HepG2 (cell line): ENCODE results near the gene STOML2. TPM values are rescaled to one million over a fixed set of nuclear protein-coding genes. Genes with fewer than 3 reads are reported as not detected.

Source experiments
- ATAC-seq: fragments of 200-7000 bp; cut with Tn5 transposase; 3 replicates; pipeline ENCODE4 v1.9.1; 2020; ENCODE audit warnings: mild to moderate bottlenecking, moderate library complexity
- BruUV-seq: library from RNA; stranded (reverse); fragments of 400-500 nt; replicated peaks from 2 replicates; lab custom pipeline; 2021; lab: Mats Ljungman, UMichigan
- CTCF ChIA-PET: fragments of 300-600 bp; formaldehyde crosslinking; extraction: SDS; loops from one replicate; lab custom pipeline; 2021; ENCODE audit warnings: low total read pairs, inconsistent platforms, low intra/inter-chr PET ratio; lab: Yijun Ruan, JAX
- POLR2A ChIA-PET: fragments of 350-600 bp; sonication (Branson Sonifier 250); formaldehyde crosslinking; loops from one replicate; lab custom pipeline; 2020; ENCODE audit warnings: antibody characterized with exemption, inconsistent platforms; lab: Yijun Ruan, JAX
- DNase-seq: peaks from one replicate; pipeline ENCODE4 v3.0.0-alpha.2; 2015; ENCODE audit warnings: low spot score
- FAIRE-seq: peaks from 3 replicates; lab custom pipeline; 2011; peaks lifted over from hg19 to GRCh38; lab: Jason Lieb, UNC
- H2AFZ ChIP-seq: one replicate; pipeline ENCODE4 v1.6.1; 2011; ENCODE audit warnings: low read length, inconsistent platforms
- H3K27ac ChIP-seq: fragments of 300-600 bp; 3 replicates; pipeline ENCODE4 v1.8.0; 2011; ENCODE audit warnings: mixed run types, mild to moderate bottlenecking, mixed read lengths, low read length, inconsistent platforms; ENCODE audit not compliant: insufficient read depth; ENCODE audit errors: extremely low read length
- H3K27me3 ChIP-seq, 2 experiments: fragments of 200-600 bp in 1 of 2; 2 replicates in 1 of 2; 3 replicates in 1 of 2; pipeline versions ENCODE4 v1.6.0 to v1.8.0; 2011; ENCODE audit warnings: low read length in 2 of 2, mild to moderate bottlenecking in 2 of 2, moderate library complexity in 2 of 2, inconsistent platforms in 1 of 2; ENCODE audit not compliant: insufficient read depth in 2 of 2, control insufficient read depth in 1 of 2
- H3K36me3 ChIP-seq, 2 experiments: fragments of 200-600 bp in 1 of 2; replicated peaks in 1 of 2; 2 replicates in 1 of 2; 3 replicates in 1 of 2; pipeline versions ENCODE4 v1.5.1 to v1.8.0; 2011; ENCODE audit warnings: low read length in 2 of 2, inconsistent platforms in 1 of 2; ENCODE audit not compliant: insufficient read depth in 2 of 2, control insufficient read depth in 1 of 2
- H3K4me1 ChIP-seq: 2 replicates; pipeline ENCODE4 v1.5.1; 2012; ENCODE audit warnings: low read length, inconsistent platforms; ENCODE audit not compliant: insufficient read depth
- H3K4me2 ChIP-seq: 2 replicates; pipeline ENCODE4 v1.6.0; 2011; ENCODE audit warnings: low read depth, low read length, inconsistent platforms
- H3K4me3 ChIP-seq, 3 experiments: fragments of 200-600 bp in 1 of 3; sonication (generic), shearing (Covaris generic) in 1 of 3; replicated peaks in 1 of 3; 2 replicates each; pipeline ENCODE4 v1.5.1; 2011 to 2016; ENCODE audit warnings: low read length in 3 of 3, inconsistent platforms in 2 of 3, low read depth in 2 of 3, mild to moderate bottlenecking in 2 of 3, control low read depth in 1 of 3, mixed read lengths in 1 of 3; ENCODE audit not compliant: insufficient read depth in 1 of 3
- H3K79me2 ChIP-seq: one replicate; pipeline ENCODE4 v1.6.1; 2011; ENCODE audit warnings: low read length, inconsistent platforms; ENCODE audit not compliant: insufficient read depth
- H3K9ac ChIP-seq: 2 replicates; pipeline ENCODE4 v1.6.0; 2011; ENCODE audit warnings: mild to moderate bottlenecking, low read depth, low read length, inconsistent platforms; ENCODE audit not compliant: insufficient read depth
- H3K9me3 ChIP-seq: 2 replicates; pipeline ENCODE4 v1.5.1; 2012; ENCODE audit warnings: mild to moderate bottlenecking, low read length
- H4K20me1 ChIP-seq: 2 replicates; pipeline ENCODE4 v1.6.0; 2011; ENCODE audit warnings: inconsistent platforms, mild to moderate bottlenecking, low read length, moderate library complexity; ENCODE audit not compliant: insufficient read depth
- PCBP1 ChIP-seq: fragments of 200-400 bp; formaldehyde crosslinking; IDR thresholded peaks from 2 replicates; pipeline ENCODE4 v1.6.1; 2017; ENCODE audit warnings: mild to moderate bottlenecking, low read depth, low read length, borderline replicate concordance
- POLR2AphosphoS5 ChIP-seq: IDR thresholded peaks from 2 replicates; pipeline ENCODE4 v1.6.1; 2012; ENCODE audit warnings: low read depth, low read length
- RBM22 ChIP-seq: fragments of 200-400 bp; formaldehyde crosslinking; optimal IDR thresholded peaks from 2 replicates; pipeline ENCODE3; 2017; ENCODE audit warnings: mild to moderate bottlenecking, low read length, moderate library complexity
- RFX5 ChIP-seq: IDR thresholded peaks from 2 replicates; pipeline ENCODE4 v1.6.1; 2011; ENCODE audit warnings: low read depth, low read length, improper control_type of control experiment
- ZNF619 ChIP-seq: sonication (generic); formaldehyde crosslinking; IDR thresholded peaks from 2 replicates; pipeline ENCODE4 v1.4.0; 2020; ENCODE audit warnings: mild to moderate bottlenecking, missing genetic modification reagents
- ZNF792 ChIP-seq: IDR thresholded peaks from 2 replicates; pipeline ENCODE4 v1.6.1; 2016
- WGBS: methylation state at CpG from one replicate; pipeline ENCODE4 v1.1.6; 2017; ENCODE audit warnings: low lambda C conversion rate; 5-methylcytosine and 5-hydroxymethylcytosine counted together
- in situ Hi-C: cut with HindIII; loops from 2 replicates; pipeline ENCODE4 v1.10.0; 2017; ENCODE audit warnings: low pct_unique_long_range_greater_than_20kb; ENCODE audit not compliant: extremely low pct_ligation_motif_present
- intact Hi-C: fragments of 100-400 bp; cut with micrococcal nuclease; formaldehyde crosslinking; loops from one replicate; pipeline ENCODE4 v1.10.0; 2022; ENCODE audit not compliant: unreplicated experiment
- polyA plus RNA-seq, 8 experiments: library from polyadenylated mRNA; depleted of rRNA in 3 of 8; stranded (reverse) in 7 of 8; unstranded in 1 of 8; fragments of >200 nt; fragmentation: Illumina TruSeq in 4 of 8; extraction: Trizol in 4 of 8; gene quantifications; 2 replicates each; pipeline versions ENCODE4 v1.2.1 to v1.2.3, GENCODE V29; 2011 to 2016; ENCODE audit warnings: low read depth in 4 of 8, missing spikeins in 1 of 8, mixed read lengths in 1 of 8; ENCODE audit not compliant: insufficient read depth in 1 of 8
- total RNA-seq, 5 experiments: library from RNA; depleted of rRNA; stranded (reverse); fragments of >200 nt; fragmentation: Illumina TruSeq; extraction: Trizol; gene quantifications; 2 replicates each; pipeline ENCODE4 v1.2.3, GENCODE V29; 2016; ENCODE audit warnings: low read depth in 1 of 5

Gene STOML2
- total and polyA plus RNA-seq, 2 of the 13 experiments (the other 11 are each of a cell fraction or from before 2014, with no cell fraction given) = 245 to 250 TPM

- FAIRE-seq (no peak), ATAC-seq (no peak; the same call in 2 of the 3 replicates), DNase-seq (no peak)
- H4K20me1 ChIP-seq = peaks cover 7% of the 10 kb centered on the region
- no peak overlapping the region for H2AFZ ChIP-seq
- no TSS peak for BruUV-seq
- H3K9ac ChIP-seq = no peak overlapping the region
- H3K27ac ChIP-seq = no peak overlapping the region
- intact Hi-C loops = no loop called here
- H3K36me3 ChIP-seq = peaks cover 45 to 97% of the 10 kb centered on the region in 2 experiments
- H3K27me3 ChIP-seq = no peaks in the 10 kb centered on the region
- CTCF ChIA-PET = no interaction called here
- H3K4me2 ChIP-seq = no peak overlapping the region
- H3K4me1 ChIP-seq = no peaks in the 10 kb centered on the region
- H3K9me3 ChIP-seq = no peaks in the 10 kb centered on the region
- TF ChIP-seq PCBP1 (no peak), POLR2AphosphoS5 (0 out of 2 replicates have a peak, but pooled peaks have one; percentile 13), RBM22 (peak; percentile 23)
- H3K4me3 ChIP-seq = no peak overlapping the region
- POLR2A ChIA-PET = interaction anchor here (1.1 to 1.4 kb wide), 2 partner anchors 9 to 11 kb away, joined by 3 to 5 read pairs; partner anchors contain the start of gene VCP
- no peaks in the 10 kb centered on the region for H3K79me2 ChIP-seq
- WGBS = 97% methylated on average over 9 of the region's 11 CpGs
- in situ Hi-C loops = no loop called here
These were observed 42.3 kb downstream of the STOML2 start for GRCh38 chr9:35060548-35061207.

- intact Hi-C loops (no loop called here), in situ Hi-C loops (no loop called here)
- no peak overlapping the region for H3K4me3 ChIP-seq
- CTCF ChIA-PET = no interaction called here
- BruUV-seq = no TSS peak
- TF ChIP-seq ZNF792 (CRISPR knock-in tag) (no peak), RFX5 (no peak), ZNF619 (CRISPR knock-in tag) (no peak)
- H3K27ac ChIP-seq = no peak overlapping the region
- no peak overlapping the region for H3K4me2 ChIP-seq
- H3K4me1 ChIP-seq = no peaks in the 10 kb centered on the region
- no peak for DNase-seq
- H3K9ac ChIP-seq = no peak overlapping the region
- POLR2A ChIA-PET = interaction anchor here (1.1 to 1.4 kb wide), 2 partner anchors 10 to 13 kb away, joined by 3 to 5 read pairs; partner anchors contain the start of gene VCP
- H3K27me3 ChIP-seq = no peaks in the 10 kb centered on the region
- H3K9me3 ChIP-seq = no peaks in the 10 kb centered on the region
- no peak overlapping the region for H2AFZ ChIP-seq
- no peak for ATAC-seq
- FAIRE-seq = no peak
- no peaks in the 10 kb centered on the region for H3K79me2 ChIP-seq
- peaks cover 7% of the 10 kb centered on the region for H4K20me1 ChIP-seq
- peaks cover 37 to 84% of the 10 kb centered on the region in 2 experiments for H3K36me3 ChIP-seq
- WGBS = over 99% methylated on average over 10 of the region's 10 CpGs
These were observed 43.5 kb downstream of the STOML2 start for GRCh38 chr9:35059438-35059837.
